A673 (cell line): ENCODE measurements around the gene SHC1. TPM values are rescaled to one million over a fixed set of nuclear protein-coding genes. Genes with fewer than 3 reads are reported as not detected.
A peak's percentile ranks its signal among the peaks of the same experiment; 100 is the strongest.

Experiments used
- BruUV-seq: library from RNA; stranded (reverse); fragments of 400-500 nt; replicated peaks from 2 replicates; lab custom pipeline; 2021; lab: Mats Ljungman, UMichigan
- CTCF ChIA-PET: fragments of 300-600 bp; sonication (Branson Sonifier 250); formaldehyde crosslinking; loops from one replicate; lab custom pipeline; 2022; ENCODE audit warnings: antibody characterized with exemption; lab: Charles Lee
- POLR2A ChIA-PET: fragments of 300-600 bp; sonication (Branson Sonifier 250); formaldehyde crosslinking; loops from one replicate; lab custom pipeline; 2022; ENCODE audit warnings: antibody characterized with exemption; ENCODE audit not compliant: low non-redundant PET; lab: Charles Lee
- DNase-seq: peaks from one replicate; pipeline ENCODE4 v3.0.0-alpha.2; 2015; ENCODE audit warnings: low spot score
- H3K27ac ChIP-seq: fragments of 200-600 bp; sonication (generic); 2 replicates; pipeline ENCODE4 v1.5.1; 2016; ENCODE audit warnings: mixed run types, low read depth, mild to moderate bottlenecking, mixed read lengths, antibody characterized with exemption, low read length; ENCODE audit not compliant: poor library complexity, severe bottlenecking
- H3K27me3 ChIP-seq: fragments of 200-600 bp; sonication (generic); replicated peaks from 2 replicates; pipeline ENCODE4 v1.6.1; 2017; ENCODE audit warnings: mixed run types, low read depth, mild to moderate bottlenecking, mixed read lengths, antibody characterized with exemption, low read length; ENCODE audit not compliant: insufficient read depth, poor library complexity
- H3K36me3 ChIP-seq: fragments of 200-600 bp; sonication (generic); 2 replicates; pipeline ENCODE4 v1.6.1; 2016; ENCODE audit warnings: mixed run types, mild to moderate bottlenecking, mixed read lengths, antibody characterized with exemption, low read length; ENCODE audit not compliant: insufficient read depth, poor library complexity, severe bottlenecking
- H3K4me1 ChIP-seq: fragments of 200-600 bp; sonication (generic); 2 replicates; pipeline ENCODE4 v1.6.1; 2017; ENCODE audit warnings: mixed run types, mild to moderate bottlenecking, mixed read lengths, antibody characterized with exemption, low read length; ENCODE audit not compliant: insufficient read depth, poor library complexity, severe bottlenecking
- H3K4me3 ChIP-seq: fragments of 200-600 bp; sonication (generic); 2 replicates; pipeline ENCODE4 v1.5.1; 2016; ENCODE audit warnings: low read depth, mixed run types, mild to moderate bottlenecking, mixed read lengths, low read length; ENCODE audit not compliant: poor library complexity, severe bottlenecking
- H3K9me3 ChIP-seq: fragments of 200-600 bp; sonication (generic); 2 replicates; pipeline ENCODE4 v1.6.1; 2016; ENCODE audit warnings: mixed run types, low read depth, mild to moderate bottlenecking, mixed read lengths, antibody characterized with exemption, low read length; ENCODE audit not compliant: poor library complexity, severe bottlenecking
- CTCF ChIP-seq: fragments of 300-800, 200-600 bp; sonication (generic); conservative IDR thresholded peaks from 2 replicates; pipeline ENCODE4 v1.5.1; 2017; ENCODE audit warnings: low read depth, mild to moderate bottlenecking, antibody characterized with exemption, low read length, moderate library complexity, mixed read lengths
- EZH2 ChIP-seq: fragments of 200-600 bp; sonication (generic); IDR thresholded peaks from 2 replicates; pipeline ENCODE4 v1.6.1; 2017; ENCODE audit warnings: borderline replicate concordance, low read depth, mild to moderate bottlenecking, mixed read lengths, antibody characterized with exemption, low read length; ENCODE audit not compliant: poor library complexity, severe bottlenecking
- intact Hi-C: fragments of 100-400 bp; cut with micrococcal nuclease; formaldehyde crosslinking; loops from one replicate; pipeline ENCODE4 v1.10.0; 2022; ENCODE audit not compliant: unreplicated experiment
- total RNA-seq: library from RNA; stranded (reverse); gene quantifications from 2 replicates; pipeline ENCODE4 v1.2.3, GENCODE V29; 2021

SHC1 gene
- total RNA-seq, 1 experiment from 2014 or later: 204 TPM

GRCh38 chr1:154956544-154956941 lies 14.0 kb downstream of the SHC1 start:
- ChIA-PET POLR2A (no interaction called here), CTCF (interaction anchor here (0.5 to 2.0 kb wide), 5 partner anchors 14 to 135 kb away, joined by 3 to 17 read pairs (median 3); partner anchors contain the start of gene SHC1)
- intact Hi-C loops: no loop called here
- BruUV-seq: no TSS peak
- peaks cover 18% of the 10 kb centered on the region for H3K36me3 ChIP-seq
- no peaks in the 10 kb centered on the region for H3K27me3 ChIP-seq
- no peak for DNase-seq
- TF ChIP-seq EZH2 (no peak), CTCF (no peak)
- no peaks in the 10 kb centered on the region for H3K9me3 ChIP-seq
- peak overlapping the region; percentile 77 for H3K27ac ChIP-seq
- H3K4me1 ChIP-seq: peaks cover 19% of the 10 kb centered on the region
- peak overlapping the region; percentile 51 for H3K4me3 ChIP-seq

GRCh38 chr1:154955718-154956543 lies 14.6 kb downstream of the SHC1 start, which contains the start of gene PBXIP1:
Gene PBXIP1, minus strand, starts transcription at chr1:154956099. Its CDS starts 2,378 bp downstream, at chr1:154953721.
- H3K4me3 ChIP-seq: peak within 1 kb of the TSS; percentile 51
- peak; percentile 96 for DNase-seq
- no peaks in the 10 kb centered on the region for H3K9me3 ChIP-seq
- TF ChIP-seq CTCF (peak; percentile 54), EZH2 (no peak)
- H3K4me1 ChIP-seq: peaks cover 19% of the 10 kb centered on the region
- H3K27me3 ChIP-seq: no peaks in the 10 kb centered on the region
- BruUV-seq: no TSS peak
- intact Hi-C loops: no loop called here
- H3K27ac ChIP-seq: peak within 1 kb of the TSS; percentile 77
- H3K36me3 ChIP-seq: peaks cover 18% of the 10 kb centered on the region
- POLR2A ChIA-PET: interaction anchor here (0.6 kb wide), 1 partner anchor 20 kb away, joined by 3 read pairs; the partner anchor contains the start of gene PMVK
- CTCF ChIA-PET: interaction anchor here (0.5 to 2.4 kb wide), 13 partner anchors 10 to 158 kb away, joined by 3 to 17 read pairs (median 3); partner anchors contain the start of gene SHC1

- no peak for DNase-seq
- Histone ChIP-seq H3K4me1 (peaks cover 14% of the 10 kb centered on the region), H3K9me3 (no peaks in the 10 kb centered on the region), H3K4me3 (peak overlapping the region; percentile 51), H3K36me3 (peaks cover 21% of the 10 kb centered on the region), H3K27ac (peak overlapping the region; percentile 77), H3K27me3 (no peaks in the 10 kb centered on the region)
- CTCF ChIA-PET: interaction anchor here (0.5 to 2.4 kb wide), 10 partner anchors 9 to 159 kb away, joined by 3 to 17 read pairs (median 4); partner anchors contain the start of gene SHC1
- POLR2A ChIA-PET: interaction anchor here (0.6 kb wide), 1 partner anchor 19 kb away, joined by 3 read pairs; the partner anchor contains the start of gene PMVK
- TF ChIP-seq CTCF (no peak), EZH2 (no peak)
- no TSS peak for BruUV-seq
- intact Hi-C loops: no loop called here
Observed at GRCh38 chr1:154955039-154955717, 15.4 kb downstream of the SHC1 start.
